A673 (cell line): ENCODE measurements around the gene NF1. TPM values are rescaled to one million over a fixed set of nuclear protein-coding genes. Genes with fewer than 3 reads are reported as not detected.

ENCODE experiments used
- BruUV-seq: library from RNA; stranded (reverse); fragments of 400-500 nt; replicated peaks from 2 replicates; lab custom pipeline; 2021; lab: Mats Ljungman, UMichigan
- CTCF ChIA-PET: fragments of 300-600 bp; sonication (Branson Sonifier 250); formaldehyde crosslinking; loops from one replicate; lab custom pipeline; 2022; ENCODE audit warnings: antibody characterized with exemption; lab: Charles Lee
- POLR2A ChIA-PET: fragments of 300-600 bp; sonication (Branson Sonifier 250); formaldehyde crosslinking; loops from one replicate; lab custom pipeline; 2022; ENCODE audit warnings: antibody characterized with exemption; ENCODE audit not compliant: low non-redundant PET; lab: Charles Lee
- DNase-seq: peaks from one replicate; pipeline ENCODE4 v3.0.0-alpha.2; 2015; ENCODE audit warnings: low spot score
- H3K27ac ChIP-seq: fragments of 200-600 bp; sonication (generic); 2 replicates; pipeline ENCODE4 v1.5.1; 2016; ENCODE audit warnings: mixed run types, low read depth, mild to moderate bottlenecking, mixed read lengths, antibody characterized with exemption, low read length; ENCODE audit not compliant: poor library complexity, severe bottlenecking
- H3K27me3 ChIP-seq: fragments of 200-600 bp; sonication (generic); replicated peaks from 2 replicates; pipeline ENCODE4 v1.6.1; 2017; ENCODE audit warnings: mixed run types, low read depth, mild to moderate bottlenecking, mixed read lengths, antibody characterized with exemption, low read length; ENCODE audit not compliant: insufficient read depth, poor library complexity
- H3K36me3 ChIP-seq: fragments of 200-600 bp; sonication (generic); 2 replicates; pipeline ENCODE4 v1.6.1; 2016; ENCODE audit warnings: mixed run types, mild to moderate bottlenecking, mixed read lengths, antibody characterized with exemption, low read length; ENCODE audit not compliant: insufficient read depth, poor library complexity, severe bottlenecking
- H3K4me1 ChIP-seq: fragments of 200-600 bp; sonication (generic); 2 replicates; pipeline ENCODE4 v1.6.1; 2017; ENCODE audit warnings: mixed run types, mild to moderate bottlenecking, mixed read lengths, antibody characterized with exemption, low read length; ENCODE audit not compliant: insufficient read depth, poor library complexity, severe bottlenecking
- H3K4me3 ChIP-seq: fragments of 200-600 bp; sonication (generic); 2 replicates; pipeline ENCODE4 v1.5.1; 2016; ENCODE audit warnings: low read depth, mixed run types, mild to moderate bottlenecking, mixed read lengths, low read length; ENCODE audit not compliant: poor library complexity, severe bottlenecking
- H3K9me3 ChIP-seq: fragments of 200-600 bp; sonication (generic); 2 replicates; pipeline ENCODE4 v1.6.1; 2016; ENCODE audit warnings: mixed run types, low read depth, mild to moderate bottlenecking, mixed read lengths, antibody characterized with exemption, low read length; ENCODE audit not compliant: poor library complexity, severe bottlenecking
- EZH2 ChIP-seq: fragments of 200-600 bp; sonication (generic); IDR thresholded peaks from 2 replicates; pipeline ENCODE4 v1.6.1; 2017; ENCODE audit warnings: borderline replicate concordance, low read depth, mild to moderate bottlenecking, mixed read lengths, antibody characterized with exemption, low read length; ENCODE audit not compliant: poor library complexity, severe bottlenecking
- intact Hi-C: fragments of 100-400 bp; cut with micrococcal nuclease; formaldehyde crosslinking; loops from one replicate; pipeline ENCODE4 v1.10.0; 2022; ENCODE audit not compliant: unreplicated experiment
- total RNA-seq: library from RNA; stranded (reverse); gene quantifications from 2 replicates; pipeline ENCODE4 v1.2.3, GENCODE V29; 2021
- TF ChIP-seq, protein P1 (sequence below): fragments of 300-800, 200-600 bp; sonication (generic); conservative IDR thresholded peaks from 2 replicates; pipeline ENCODE4 v1.5.1; 2017; ENCODE audit warnings: low read depth, mild to moderate bottlenecking, antibody characterized with exemption, low read length, moderate library complexity, mixed read lengths

Gene NF1
- total RNA-seq, 1 experiment from 2014 or later, result 32.1 TPM

DNA sequence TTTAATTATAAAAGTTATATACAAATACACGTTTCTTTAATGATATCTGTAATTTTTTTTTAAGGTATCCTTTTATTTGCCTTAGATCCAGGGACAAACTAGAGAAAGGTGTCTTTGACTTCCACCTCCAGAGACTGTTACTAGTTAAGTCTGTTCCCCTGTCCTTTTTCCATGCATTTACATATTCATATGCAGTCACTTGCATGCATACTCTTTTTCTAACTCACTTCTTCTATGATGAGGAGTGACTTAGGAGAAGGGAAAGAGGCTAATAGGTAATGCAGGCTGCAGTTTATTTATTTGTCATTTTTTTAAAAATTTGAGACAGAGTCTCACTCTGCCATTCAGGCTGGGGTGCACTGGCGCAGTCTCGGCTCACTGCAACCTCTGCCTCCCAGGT is 141.4 kb downstream of the NF1 start:
- CTCF ChIA-PET, result no interaction called here
- POLR2A ChIA-PET, result no interaction called here
- Histone ChIP-seq H3K9me3 (no peaks in the 10 kb centered on the region), H3K36me3 (peaks cover 10% of the 10 kb centered on the region), H3K4me1 (no peaks in the 10 kb centered on the region), H3K4me3 (no peak overlapping the region), H3K27me3 (no peaks in the 10 kb centered on the region), H3K27ac (no peak overlapping the region)
- DNase-seq, result no peak
- intact Hi-C loops, result no loop called here
- TF ChIP-seq, protein P1, sequence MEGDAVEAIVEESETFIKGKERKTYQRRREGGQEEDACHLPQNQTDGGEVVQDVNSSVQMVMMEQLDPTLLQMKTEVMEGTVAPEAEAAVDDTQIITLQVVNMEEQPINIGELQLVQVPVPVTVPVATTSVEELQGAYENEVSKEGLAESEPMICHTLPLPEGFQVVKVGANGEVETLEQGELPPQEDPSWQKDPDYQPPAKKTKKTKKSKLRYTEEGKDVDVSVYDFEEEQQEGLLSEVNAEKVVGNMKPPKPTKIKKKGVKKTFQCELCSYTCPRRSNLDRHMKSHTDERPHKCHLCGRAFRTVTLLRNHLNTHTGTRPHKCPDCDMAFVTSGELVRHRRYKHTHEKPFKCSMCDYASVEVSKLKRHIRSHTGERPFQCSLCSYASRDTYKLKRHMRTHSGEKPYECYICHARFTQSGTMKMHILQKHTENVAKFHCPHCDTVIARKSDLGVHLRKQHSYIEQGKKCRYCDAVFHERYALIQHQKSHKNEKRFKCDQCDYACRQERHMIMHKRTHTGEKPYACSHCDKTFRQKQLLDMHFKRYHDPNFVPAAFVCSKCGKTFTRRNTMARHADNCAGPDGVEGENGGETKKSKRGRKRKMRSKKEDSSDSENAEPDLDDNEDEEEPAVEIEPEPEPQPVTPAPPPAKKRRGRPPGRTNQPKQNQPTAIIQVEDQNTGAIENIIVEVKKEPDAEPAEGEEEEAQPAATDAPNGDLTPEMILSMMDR, result no peak
- BruUV-seq, result no TSS peak

DNA sequence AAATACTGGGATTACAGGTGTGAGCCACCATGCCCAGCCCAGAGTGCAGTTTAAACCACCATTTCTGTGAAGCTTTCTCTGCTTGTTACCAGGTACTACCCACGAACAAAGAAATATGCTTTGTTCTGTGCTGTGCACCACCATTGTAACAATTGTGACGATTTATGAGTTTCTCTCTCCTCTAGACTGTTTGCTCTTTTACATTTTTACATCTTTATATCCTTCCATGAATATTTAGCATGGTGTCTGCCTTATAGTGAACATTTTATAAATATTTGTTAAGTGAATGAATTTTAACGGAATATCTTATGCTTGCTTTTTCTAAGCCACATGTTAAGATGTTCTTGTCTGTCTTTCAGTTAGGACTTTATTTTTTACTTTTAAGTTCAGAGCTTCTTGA is 141.9 kb downstream of the NF1 start:
- intact Hi-C loops, result no loop called here
- Histone ChIP-seq H3K27ac (no peak overlapping the region), H3K4me3 (no peak overlapping the region), H3K27me3 (no peaks in the 10 kb centered on the region), H3K9me3 (no peaks in the 10 kb centered on the region), H3K36me3 (peaks cover 10% of the 10 kb centered on the region), H3K4me1 (no peaks in the 10 kb centered on the region)
- no TSS peak for BruUV-seq
- ChIA-PET CTCF (no interaction called here), POLR2A (no interaction called here)
- TF ChIP-seq EZH2, result no peak
- TF ChIP-seq, protein P1, result no peak
- no peak for DNase-seq

DNA sequence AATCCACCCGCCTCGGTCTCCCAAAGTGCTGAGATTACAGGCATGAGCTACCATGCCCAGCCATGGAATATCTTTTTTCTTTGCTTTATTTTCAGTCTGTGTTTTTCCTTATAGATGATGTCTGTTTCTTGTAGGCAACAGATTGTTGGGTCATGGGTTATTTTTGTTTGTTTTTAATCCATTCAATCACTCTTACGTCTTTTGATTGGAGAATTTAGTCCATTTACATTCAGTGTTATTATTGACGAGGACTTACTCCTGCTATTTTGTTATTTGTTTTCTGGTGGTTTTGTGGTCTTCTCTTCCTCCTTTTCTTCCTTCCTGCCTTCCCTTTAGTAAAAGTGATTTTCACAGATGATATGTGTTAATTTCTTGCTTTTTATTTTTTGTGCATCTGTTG is 146.3 kb downstream of the NF1 start:
- ChIA-PET POLR2A (no interaction called here), CTCF (no interaction called here)
- no peak for TF ChIP-seq EZH2
- TF ChIP-seq, protein P1, result no peak
- Histone ChIP-seq H3K4me3 (no peak overlapping the region), H3K36me3 (peaks cover 2% of the 10 kb centered on the region), H3K9me3 (no peaks in the 10 kb centered on the region), H3K27ac (no peak overlapping the region), H3K27me3 (no peaks in the 10 kb centered on the region), H3K4me1 (no peaks in the 10 kb centered on the region)
- no peak for DNase-seq
- intact Hi-C loops, result no loop called here
- no TSS peak for BruUV-seq
